Cardiac fibroblast (primary cell): ENCODE measurements around the gene METAP1.
"Not testable (repeated sequence)": the region's sequence is repeated elsewhere in the genome, so short reads cannot be mapped to it uniquely, and the experiment has no call there.

Experiments used
- DNase-seq, 2 donors: peaks; one replicate each; pipeline versions ENCODE4 v3.0.0 to v3.0.0-alpha.2; 2010; ENCODE audit warnings: low read depth in 2 of 2
- H3K4me3 ChIP-seq, 2 donors: replicated peaks in 1 of 2; 1 replicate in 1 of 2; 2 replicates in 1 of 2; pipeline ENCODE4 v1.5.1; 2011; ENCODE audit warnings: low read depth in 2 of 2, low read length in 2 of 2, mild to moderate bottlenecking in 2 of 2, moderate library complexity in 1 of 2
- CTCF ChIP-seq: IDR thresholded peaks from one replicate; pipeline ENCODE4 v1.5.1; 2011; ENCODE audit warnings: low read depth, mild to moderate bottlenecking, low read length, inconsistent platforms

The METAP1 gene

GRCh38 chr4:99047710-99048109 is 52.2 kb downstream of the METAP1 start:
- TF ChIP-seq CTCF: no peak
- H3K4me3 ChIP-seq: no peak overlapping the region
- DNase-seq: no peak

GRCh38 chr4:99052902-99053301 is 57.4 kb downstream of the METAP1 start:
- TF ChIP-seq CTCF: no peak
- no peak overlapping the region for H3K4me3 ChIP-seq
- DNase-seq: peak in 1 of 2 donors; percentile 21

- no peak overlapping the region for H3K4me3 ChIP-seq
- no peak for DNase-seq
- TF ChIP-seq CTCF: no peak
These were observed 59.0 kb downstream of the METAP1 start for GRCh38 chr4:99054428-99054994.

GRCh38 chr4:99058228-99058627 is 62.7 kb downstream of the METAP1 start:
- H3K4me3 ChIP-seq: no peak overlapping the region
- DNase-seq: no peak
- no peak for TF ChIP-seq CTCF

GRCh38 chr4:99059550-99059949 is 64.0 kb downstream of the METAP1 start:
- DNase-seq: no peak
- no peak overlapping the region for H3K4me3 ChIP-seq
- no peak for TF ChIP-seq CTCF

GRCh38 chr4:99061048-99061700 is 65.7 kb downstream of the METAP1 start:
- TF ChIP-seq CTCF: no peak
- no peak for DNase-seq
- no peak overlapping the region for H3K4me3 ChIP-seq

- no peak for TF ChIP-seq CTCF
- no peak overlapping the region for H3K4me3 ChIP-seq
- DNase-seq: no peak
These were observed 66.6 kb downstream of the METAP1 start for GRCh38 chr4:99062120-99062519.

- not testable (repeated sequence) for DNase-seq, H3K4me3 ChIP-seq
These were observed 70.0 kb downstream of the METAP1 start for GRCh38 chr4:99065521-99065920.
